NCI-H2196 treated with DMSO at 0.1 percent for 48 hours (cell line): ENCODE measurements around the gene URM1.
"Not testable (repeated sequence)": the region's sequence is repeated elsewhere in the genome, so short reads cannot be mapped to it uniquely, and the experiment has no call there.

Experiments used
- DNase-seq: peaks from one replicate; lab custom pipeline; 2025; ENCODE audit not compliant: unreplicated experiment; lab: John Stamatoyannopoulos, UW

The URM1 gene

DNA sequence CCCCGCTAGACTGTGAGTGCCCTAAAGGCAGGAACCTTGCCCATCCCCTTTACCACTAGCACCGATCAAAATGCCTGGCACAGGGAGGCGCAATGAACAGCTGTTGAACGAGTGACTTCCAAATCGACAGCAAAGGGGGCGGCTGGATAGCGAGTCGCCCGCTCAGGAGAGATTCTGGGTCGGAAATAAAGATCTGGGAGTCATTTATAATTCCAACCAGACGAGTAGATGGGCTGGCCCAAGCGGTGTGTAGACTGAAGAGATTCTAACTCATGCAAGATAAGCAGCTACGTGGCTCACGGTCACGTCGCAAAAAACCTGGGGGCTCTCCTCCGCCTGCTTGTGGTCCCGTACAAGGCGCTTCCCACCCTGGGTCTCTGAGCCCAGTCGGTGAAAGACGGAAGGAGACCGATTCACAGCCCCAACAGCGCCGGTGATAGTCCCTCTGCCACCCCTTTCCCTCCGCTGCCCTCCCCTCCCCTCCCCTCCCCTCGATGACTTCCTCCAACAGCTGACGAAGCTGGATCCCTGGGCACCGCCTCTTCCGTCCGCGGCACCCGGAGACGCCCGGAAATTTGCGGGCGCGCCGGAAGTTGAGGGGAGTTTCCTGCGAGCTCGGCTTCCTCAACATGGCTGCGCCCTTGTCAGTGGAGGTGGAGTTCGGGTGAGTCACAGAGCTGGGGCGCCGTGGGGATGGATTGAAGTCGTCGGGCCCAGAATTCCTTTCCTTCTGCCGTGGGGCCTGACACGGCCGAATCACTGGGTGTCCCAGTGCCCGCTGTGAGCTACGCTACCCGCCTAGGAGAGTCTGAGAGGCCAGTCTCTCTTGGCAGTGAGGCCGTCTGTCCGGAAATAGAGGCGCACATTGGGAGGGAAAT lies at the start of gene URM1:
Gene URM1, plus strand, starts transcription at position 623 of the 878 bp plus-strand sequence. Its CDS starts 7 bp downstream, at position 630.
- peak; percentile 92 for DNase-seq

DNA sequence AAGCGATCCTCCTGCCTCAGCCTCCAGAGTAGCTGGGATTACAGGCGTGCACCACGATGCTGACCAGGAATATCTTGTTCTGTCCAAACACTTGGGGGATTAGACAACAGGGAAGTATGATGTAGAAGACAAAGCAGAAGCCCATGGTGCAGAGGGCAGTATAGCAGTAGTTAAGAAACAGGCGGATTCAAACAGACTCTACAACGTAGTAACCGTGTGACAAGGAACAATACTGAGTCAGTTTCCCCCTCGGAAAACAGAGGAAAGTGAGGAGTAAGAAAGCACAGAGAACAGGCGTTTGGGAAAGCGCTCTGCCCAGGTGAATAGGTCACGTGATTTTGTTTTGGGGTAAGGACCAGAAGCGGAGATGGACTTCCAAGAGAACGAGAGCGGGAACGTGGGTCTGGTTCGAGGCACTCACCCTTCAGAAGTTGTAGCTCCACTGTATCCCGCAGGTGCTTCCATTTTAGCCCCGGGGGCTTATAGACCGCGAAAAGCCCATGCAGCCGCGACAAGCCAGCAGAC lies 49.2 kb upstream of the URM1 start:
- DNase-seq: peak; percentile 80

DNA sequence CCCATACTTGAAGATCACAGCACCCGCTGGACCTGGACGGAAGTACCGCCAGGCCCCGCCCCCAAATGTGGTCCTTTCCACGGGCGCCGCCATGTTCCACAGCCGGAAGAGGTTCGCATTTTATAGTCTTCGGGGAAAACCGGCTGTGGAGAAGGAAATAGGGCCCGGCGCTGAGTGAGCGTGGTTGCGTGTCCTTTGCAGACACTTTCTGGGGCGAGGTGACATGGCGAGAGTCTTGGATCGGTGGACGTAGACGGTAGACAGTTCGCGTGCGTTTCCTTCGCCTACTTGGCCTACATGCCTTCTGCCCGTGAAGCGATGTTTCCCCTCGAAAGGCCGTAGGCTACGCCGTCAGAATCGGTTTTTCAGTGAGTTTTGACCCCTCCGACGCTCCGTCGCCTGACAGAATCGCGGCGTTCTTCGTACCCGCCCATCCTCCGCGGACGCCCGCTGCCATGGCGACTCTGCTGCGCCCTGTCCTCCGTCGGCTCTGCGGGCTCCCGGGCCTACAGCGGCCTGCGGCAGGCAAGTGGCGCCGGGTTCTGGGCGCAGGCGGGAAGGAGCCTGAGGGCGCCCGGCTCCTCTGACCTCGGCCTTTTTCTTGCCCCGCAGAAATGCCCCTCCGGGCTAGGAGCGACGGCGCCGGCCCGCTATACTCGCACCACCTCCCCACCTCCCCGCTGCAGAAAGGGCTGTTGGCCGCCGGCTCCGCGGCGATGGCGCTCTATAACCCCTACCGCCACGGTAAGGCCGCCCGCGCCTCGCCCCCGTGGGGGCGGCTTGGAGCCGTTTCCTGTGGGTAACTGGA lies 48.6 kb upstream of the URM1 start, which contains the start of the genes COQ4 and TRUB2:
Gene COQ4, plus strand, starts transcription at position 436 of the 808 bp plus-strand sequence. Its CDS starts 20 bp downstream, at position 456.
Gene TRUB2, minus strand, starts transcription at position 44 of the 808 bp plus-strand sequence. Its CDS starts 39 bp downstream, at position 5.
- peak; percentile 91 for DNase-seq

DNA sequence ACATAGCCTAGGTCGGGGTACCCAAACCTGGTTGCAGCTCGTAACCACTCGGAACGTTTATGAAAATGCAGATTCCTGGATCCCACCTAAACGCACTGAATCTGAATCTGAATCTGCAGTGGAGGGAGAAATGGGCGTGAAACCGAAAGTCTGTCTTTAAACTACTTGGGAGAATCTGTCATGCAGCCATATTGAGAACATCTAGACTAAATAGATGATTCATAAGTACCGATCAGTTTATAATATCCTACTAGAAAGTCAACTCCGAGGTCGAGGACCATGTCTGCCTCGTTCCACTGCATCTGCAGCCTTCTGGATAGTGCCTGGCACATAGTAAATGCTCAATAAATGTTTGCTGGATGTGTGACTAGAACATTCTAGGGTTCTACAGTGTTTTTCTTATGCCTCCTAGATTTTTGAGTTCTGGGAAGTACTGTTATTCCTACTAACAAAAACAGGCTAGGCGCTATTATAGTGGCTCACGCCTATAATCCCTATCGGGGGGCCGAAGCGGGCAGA lies 47.9 kb upstream of the URM1 start:
- DNase-seq: no peak

DNA sequence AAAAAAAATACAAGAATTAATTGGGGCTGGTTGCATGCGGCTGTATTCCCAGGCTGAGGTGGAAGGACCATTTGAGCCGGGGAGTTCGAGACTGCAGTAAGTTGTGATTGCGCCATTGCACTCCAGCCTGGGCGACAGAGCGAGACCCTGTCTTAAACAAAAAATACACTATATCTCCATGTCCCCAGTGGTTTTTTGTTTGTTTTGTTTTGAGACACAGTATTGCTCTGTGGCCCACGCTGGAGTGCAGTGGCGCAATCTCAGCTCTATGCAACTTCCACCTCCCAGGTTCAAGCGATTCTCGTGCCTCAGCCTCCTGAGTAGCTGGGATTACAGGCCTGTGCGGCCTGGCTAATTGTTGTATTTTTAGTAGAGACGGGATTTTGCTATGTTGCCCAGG lies 47.4 kb upstream of the URM1 start:
- DNase-seq: no peak

DNA sequence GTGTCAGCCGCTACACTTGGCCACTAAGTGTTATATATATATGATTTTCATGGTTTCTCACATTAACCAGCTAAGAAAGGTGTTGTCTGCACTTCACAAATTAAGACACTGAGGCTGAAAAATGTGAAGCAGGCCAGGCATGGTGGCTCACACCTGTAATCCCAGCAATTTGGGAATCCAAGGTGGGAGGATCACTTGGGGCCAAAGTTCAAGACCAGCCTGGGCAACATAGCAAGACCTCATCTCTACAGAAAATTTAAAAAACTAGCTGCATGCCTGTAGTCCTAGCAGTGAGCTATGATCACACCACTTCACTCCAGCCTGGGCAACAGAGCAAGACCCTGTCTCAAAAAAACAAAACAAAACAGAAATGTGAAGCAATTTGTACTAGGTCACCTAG lies 46.8 kb upstream of the URM1 start:
- no peak for DNase-seq

DNA sequence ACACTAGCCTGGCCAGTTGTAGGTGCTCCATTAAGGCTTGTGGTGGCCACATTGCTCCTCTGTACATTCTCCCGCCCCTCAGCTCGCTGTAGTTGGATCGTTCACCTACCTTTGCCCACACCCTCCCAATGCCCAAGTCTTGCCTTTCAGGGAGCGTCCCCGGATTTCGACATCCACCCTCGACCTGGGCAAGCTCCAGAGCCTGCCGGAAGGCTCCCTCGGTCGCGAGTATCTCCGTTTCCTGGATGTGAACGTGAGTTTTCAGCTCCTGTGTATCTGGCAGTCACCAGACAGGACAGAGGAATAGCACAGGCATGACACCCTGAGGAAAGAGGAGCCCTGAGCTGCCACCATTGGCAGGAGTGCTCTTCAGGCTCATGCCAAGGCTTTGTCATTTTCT lies 45.5 kb upstream of the URM1 start:
- no peak for DNase-seq

DNA sequence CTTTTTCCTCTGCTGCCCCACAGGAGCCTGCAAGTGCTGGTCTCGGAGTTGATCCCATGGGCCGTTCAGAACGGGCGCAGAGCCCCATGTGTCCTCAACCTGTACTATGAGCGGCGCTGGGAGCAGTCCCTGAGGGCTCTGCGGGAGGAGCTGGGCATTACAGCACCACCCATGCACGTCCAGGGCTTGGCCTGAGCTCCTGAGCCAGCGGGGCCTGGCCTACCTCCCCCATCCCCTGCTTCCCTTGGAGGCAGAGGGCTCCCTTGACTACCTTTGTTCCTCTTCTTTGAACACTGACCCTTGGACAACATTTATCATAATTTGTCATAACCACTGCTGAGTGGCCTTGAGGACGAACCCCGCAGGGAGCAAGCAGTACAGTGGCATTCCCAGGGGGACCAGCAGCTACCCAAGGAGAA lies 37.7 kb upstream of the URM1 start:
- DNase-seq: no peak

DNA sequence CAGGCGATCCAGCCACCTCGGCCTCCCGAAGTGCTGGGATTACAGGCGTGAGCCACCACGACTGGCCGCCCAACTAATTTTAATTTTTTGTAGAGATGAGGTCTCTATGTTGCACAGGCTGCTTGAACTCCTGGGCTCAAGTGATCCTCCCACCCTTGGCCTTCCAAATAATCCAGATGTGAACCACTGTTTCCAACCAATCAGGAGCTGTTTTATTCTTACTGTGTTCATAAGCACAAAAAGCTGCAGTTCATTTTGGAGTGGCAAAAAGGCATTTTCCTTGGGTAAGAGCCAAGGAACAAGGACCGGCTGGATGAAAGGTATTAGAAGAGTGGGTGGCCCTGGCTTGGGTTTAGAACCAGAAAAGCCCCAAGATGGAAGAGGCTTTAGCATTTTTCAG lies 36.0 kb upstream of the URM1 start:
- no peak for DNase-seq

DNA sequence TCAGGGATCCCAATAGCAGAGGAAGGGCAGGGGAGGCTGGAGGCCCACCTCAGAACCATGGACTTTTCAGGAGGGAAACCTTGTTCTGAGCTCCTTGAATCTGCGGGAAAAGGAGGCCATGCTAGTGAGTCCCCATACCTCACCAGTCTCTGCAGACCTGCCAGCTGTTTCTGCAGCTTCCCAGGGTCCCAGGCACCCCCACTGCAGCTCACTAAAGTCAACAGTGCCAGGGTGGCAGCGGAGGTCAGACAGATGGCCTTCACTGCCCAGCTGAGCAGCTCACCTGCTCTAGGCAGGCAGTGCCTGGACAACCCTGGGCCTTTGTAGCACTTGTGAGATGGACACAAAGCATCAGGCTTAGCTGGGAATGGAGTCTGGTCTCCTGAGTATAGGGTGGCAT lies 35.3 kb upstream of the URM1 start:
- DNase-seq: no peak

DNA sequence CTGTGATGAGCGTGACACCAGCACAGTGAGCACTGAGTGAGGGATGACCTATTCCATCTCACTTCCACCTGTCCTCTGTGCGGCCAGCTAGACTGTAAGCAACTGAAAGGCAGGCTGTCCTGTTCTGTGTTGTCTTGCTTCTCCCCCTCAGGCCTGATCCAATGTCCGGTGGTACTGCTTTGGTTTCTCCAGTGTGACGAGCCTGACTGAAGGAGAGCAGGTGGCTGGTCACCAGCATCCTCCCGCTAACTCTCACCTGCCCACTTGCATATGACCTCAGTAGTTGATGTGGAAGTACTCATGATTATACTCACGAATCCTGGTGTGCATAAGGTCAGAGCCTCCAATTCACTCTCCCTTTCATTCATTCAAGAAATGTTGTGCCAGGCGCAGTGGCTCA lies 33.2 kb upstream of the URM1 start:
- no peak for DNase-seq

DNA sequence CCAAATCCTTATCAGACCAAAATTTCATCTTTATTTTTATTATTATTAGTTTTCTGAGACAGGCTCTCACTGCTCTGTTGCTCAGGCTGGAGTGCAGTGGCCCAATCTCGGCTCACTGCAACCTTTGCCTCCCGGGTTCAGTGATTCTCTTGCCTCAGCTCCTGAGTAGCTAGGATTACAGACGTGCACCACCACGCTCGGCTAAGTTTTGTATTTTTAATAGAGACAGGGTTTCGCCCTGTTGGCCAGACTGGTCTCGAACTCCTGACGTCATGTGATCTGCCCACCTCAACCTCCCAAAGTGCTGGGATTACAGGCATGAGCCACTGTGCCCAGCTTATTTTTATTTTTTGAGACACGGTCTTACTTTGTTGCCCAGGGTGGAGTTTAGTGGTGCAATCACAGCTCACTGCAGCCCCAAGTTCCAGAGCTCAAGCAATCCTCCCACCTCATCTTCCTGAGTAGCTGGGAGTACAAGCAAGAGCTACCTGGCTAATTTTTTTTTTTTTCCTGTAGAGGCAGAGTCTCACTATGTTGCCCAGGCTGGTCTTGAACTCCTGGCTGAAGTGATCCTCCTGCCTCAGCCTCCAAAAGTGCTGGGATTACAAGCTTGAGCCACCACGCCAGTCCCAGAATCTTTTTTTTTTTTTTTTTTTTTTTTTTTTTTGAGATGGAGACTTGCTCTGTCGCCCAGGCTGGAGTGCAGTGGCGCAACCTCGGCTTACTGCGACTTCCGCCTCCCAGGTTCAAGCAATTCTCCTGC lies 32.1 kb upstream of the URM1 start:
- not testable (repeated sequence) for DNase-seq

DNA sequence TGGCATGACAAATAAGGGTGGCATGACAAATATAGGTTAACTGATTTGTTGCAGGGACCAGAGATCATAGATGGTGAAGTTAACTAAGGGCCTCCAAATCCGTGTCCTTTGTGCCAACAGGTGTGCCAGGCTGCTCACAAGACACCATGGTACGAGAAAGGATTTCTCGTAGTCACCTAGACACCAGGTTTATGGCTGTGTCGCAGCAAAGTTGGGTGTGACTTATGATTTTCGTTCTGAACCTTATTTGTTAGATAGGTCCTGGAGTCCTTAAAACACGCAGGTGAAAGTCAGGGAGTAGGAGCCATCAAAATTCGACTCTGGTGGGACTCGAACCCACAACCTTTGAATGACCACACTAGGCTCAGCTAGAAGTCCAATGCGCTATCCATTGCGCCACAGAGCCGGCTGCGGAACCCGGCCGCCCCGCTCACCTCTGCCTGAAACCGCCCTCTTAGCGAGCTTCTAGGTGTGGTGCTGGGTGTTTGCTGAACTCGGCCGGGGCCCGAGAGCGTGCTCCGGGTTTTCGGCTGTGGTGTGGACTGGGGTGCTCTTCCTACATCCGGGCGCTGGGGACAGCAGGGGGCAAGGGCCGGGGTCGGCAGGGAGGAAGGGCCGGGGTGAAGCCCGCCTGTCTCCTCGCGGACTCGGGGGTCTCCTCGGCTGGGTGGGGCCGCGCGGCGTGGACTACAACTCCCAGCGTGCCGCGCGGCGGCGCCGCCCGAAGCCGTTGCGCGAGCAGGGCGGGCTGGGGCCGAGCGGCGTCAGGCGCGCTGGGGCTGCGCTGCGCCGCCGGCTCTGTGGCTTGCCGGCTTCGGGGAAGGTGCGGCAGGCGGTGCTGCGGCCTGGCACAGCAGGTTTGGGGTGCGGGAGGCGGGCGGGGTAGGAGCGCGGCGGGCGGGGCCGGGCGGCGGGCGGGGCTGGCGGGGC lies 31.1 kb upstream of the URM1 start, which contains the start of gene SLC27A4:
Gene SLC27A4, plus strand, starts transcription at position 767 of the 930 bp plus-strand sequence. CDS start 2,606 bp downstream, outside the sequence.
- DNase-seq: peak; percentile 66

DNA sequence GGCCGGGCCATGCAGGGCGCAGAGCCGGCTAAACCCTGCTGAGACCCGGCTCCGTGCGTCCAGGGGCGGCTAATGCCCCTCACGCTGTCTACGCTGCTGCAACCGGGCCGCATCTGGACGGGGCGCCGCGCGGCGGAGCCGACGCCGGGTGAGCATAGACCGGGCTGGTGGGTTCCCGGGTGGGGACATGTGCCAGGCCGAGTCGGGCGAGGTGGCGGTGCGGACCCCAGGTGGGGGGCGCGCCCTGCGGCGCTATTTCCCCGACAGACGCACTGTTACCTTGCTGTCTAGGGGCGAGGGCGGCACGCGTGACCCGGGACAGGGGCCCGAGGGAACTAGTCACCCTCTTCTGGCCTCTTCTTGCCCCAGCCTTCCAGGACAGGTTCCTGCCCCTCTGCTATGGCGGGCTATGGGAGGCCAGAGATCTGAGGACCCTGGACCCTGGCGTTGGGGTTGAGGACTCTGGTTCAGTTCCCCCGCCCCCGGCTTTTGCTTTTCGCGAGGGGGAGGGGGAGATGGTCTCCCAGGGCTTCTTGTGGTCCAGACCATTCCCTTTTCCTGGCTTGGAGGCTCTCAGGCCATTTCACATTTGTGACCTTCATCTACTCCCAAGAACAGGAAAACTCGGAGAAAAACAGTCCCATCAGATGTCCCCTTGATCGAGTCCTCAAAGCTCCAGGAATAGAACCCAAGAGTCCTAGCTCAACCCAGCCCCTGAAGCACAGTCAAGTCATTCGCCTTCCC lies 30.3 kb upstream of the URM1 start:
- no peak for DNase-seq

DNA sequence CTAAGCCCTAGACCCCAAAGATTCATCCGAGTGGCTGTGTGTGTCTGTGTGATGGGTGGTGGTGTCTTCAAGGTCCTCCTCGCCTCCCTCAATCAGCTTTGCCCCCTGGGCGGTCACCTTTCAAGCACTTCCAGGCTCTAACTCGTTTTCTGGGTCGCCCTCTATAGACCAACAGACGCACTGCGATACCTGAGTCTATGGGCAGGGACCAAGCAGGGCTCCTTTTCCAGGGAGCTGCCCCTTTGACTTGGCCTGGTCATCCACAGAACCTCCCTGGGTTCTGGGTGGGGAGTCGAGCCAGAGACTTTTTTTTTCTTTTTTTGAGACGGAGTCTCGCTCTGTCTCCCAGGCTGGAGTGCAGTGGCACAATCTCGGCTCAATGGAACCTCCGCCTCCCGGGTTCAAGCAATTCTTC lies 29.7 kb upstream of the URM1 start:
- peak; percentile 65 for DNase-seq

DNA sequence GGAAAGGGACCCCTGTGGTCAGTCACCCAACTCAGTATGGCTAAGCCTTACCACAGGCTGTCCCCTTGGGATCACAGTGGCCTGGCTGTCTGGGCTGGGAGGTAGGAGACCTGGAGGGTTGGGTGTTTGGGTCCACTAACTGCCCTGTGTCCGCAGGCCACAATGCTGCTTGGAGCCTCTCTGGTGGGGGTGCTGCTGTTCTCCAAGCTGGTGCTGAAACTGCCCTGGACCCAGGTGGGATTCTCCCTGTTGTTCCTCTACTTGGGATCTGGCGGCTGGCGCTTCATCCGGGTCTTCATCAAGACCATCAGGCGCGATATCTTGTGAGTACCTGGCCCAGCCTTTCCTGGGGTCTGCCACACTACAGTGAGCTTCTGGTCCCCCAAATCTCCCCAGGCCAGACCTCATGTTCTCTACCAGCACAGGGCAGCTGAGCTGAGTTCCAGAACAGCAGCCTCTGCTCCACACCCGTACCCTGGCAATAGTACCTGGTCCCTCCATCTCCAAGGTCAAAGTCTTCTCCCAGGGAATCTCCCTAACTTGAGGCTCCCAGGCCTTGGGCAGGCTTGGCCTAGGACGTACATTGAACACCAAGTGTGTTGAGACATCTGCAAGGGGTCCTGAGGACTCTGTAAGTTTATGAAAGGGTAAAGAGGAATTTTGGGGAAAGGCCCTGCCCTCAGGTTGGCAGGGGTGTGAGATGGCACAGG lies 28.0 kb upstream of the URM1 start:
- DNase-seq: no peak

DNA sequence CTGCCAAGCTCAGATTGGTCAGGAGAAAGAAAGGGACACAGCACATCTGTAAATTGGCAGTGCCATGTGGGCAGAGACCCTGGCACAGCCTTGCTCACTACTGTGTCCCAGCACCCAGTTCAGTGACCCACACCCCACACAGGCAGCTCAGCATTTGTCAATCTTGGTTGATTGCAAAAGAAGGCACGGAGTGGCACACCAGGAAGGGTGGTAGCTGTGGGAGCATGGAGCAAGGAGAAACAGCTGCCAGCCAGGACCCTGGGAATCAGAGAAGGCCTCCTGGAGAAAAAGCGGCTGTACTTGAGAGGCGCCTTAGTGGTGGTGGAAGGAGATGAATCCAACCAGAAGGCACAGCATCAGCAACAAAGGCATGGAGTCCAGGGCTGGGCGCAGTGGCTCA lies 27.3 kb upstream of the URM1 start:
- no peak for DNase-seq
